ENCODE results near the gene C12orf43. TPM values are rescaled to one million over a fixed set of nuclear protein-coding genes. Genes with fewer than 3 reads are reported as not detected.

C12orf43 gene
- total RNA-seq, 1 experiment from 2014 or later, result 22.1 TPM

GRCh38 chr12:121000530-121000929 is 15.8 kb downstream of the C12orf43 start:
- no TSS peak for BruUV-seq (replicated peaks)
- peaks cover 5% of the 10 kb centered on the region for H3K36me3 ChIP-seq (ENCODE audit: control insufficient read depth, insufficient read depth, low read length)
- TF ChIP-seq CTCF (IDR thresholded peaks at IDR 0.05; ENCODE audit: insufficient read depth in 1 of 2, low read depth in 1 of 2, low read length in 1 of 2, severe bottlenecking in 1 of 2, unreplicated experiment in 1 of 2), result no peak
- Mint-ChIP-seq H3K36me3 (ENCODE audit: insufficient read depth, unreplicated experiment) (peaks cover 75% of the 10 kb centered on the region), H3K27me3 (ENCODE audit: insufficient read depth, unreplicated experiment) (no peaks in the 10 kb centered on the region), H3K27ac (ENCODE audit: unreplicated experiment) (no peak overlapping the region), H3K9me3 (ENCODE audit: unreplicated experiment) (no peaks in the 10 kb centered on the region), H3K4me3 (ENCODE audit: unreplicated experiment) (no peak overlapping the region), H3K4me1 (ENCODE audit: low read depth, unreplicated experiment) (no peaks in the 10 kb centered on the region)
- DNase-seq, result no peak
- no peaks in the 10 kb centered on the region for H3K4me1 ChIP-seq
- no peaks in the 10 kb centered on the region for H3K27me3 ChIP-seq (replicated peaks; ENCODE audit: control insufficient read depth, insufficient read depth, low read length)
- CTCF ChIA-PET, result no interaction called here
- POLR2A ChIA-PET, result no interaction called here
- H3K9me3 ChIP-seq, result no peaks in the 10 kb centered on the region
- no peak overlapping the region for H3K4me3 ChIP-seq (ENCODE audit: low read depth, low read length)
- intact Hi-C loops (cut with micrococcal nuclease; ENCODE audit: unreplicated experiment), result no loop called here

- Mint-ChIP-seq H3K4me1 (ENCODE audit: low read depth, unreplicated experiment) (no peaks in the 10 kb centered on the region), H3K36me3 (ENCODE audit: insufficient read depth, unreplicated experiment) (peaks cover 75% of the 10 kb centered on the region), H3K27me3 (ENCODE audit: insufficient read depth, unreplicated experiment) (no peaks in the 10 kb centered on the region), H3K4me3 (ENCODE audit: unreplicated experiment) (no peak overlapping the region), H3K27ac (ENCODE audit: unreplicated experiment) (no peak overlapping the region), H3K9me3 (ENCODE audit: unreplicated experiment) (peaks cover 11% of the 10 kb centered on the region)
- TF ChIP-seq CTCF (IDR thresholded peaks at IDR 0.05; ENCODE audit: insufficient read depth in 1 of 2, low read depth in 1 of 2, low read length in 1 of 2, severe bottlenecking in 1 of 2, unreplicated experiment in 1 of 2), result no peak
- H3K36me3 ChIP-seq (ENCODE audit: control insufficient read depth, insufficient read depth, low read length), result peaks cover 9% of the 10 kb centered on the region
- POLR2A ChIA-PET, result no interaction called here
- intact Hi-C loops (cut with micrococcal nuclease; ENCODE audit: unreplicated experiment), result no loop called here
- DNase-seq, result no peak
- H3K4me1 ChIP-seq, result no peaks in the 10 kb centered on the region
- no TSS peak for BruUV-seq (replicated peaks)
- H3K9me3 ChIP-seq, result no peaks in the 10 kb centered on the region
- H3K27me3 ChIP-seq (replicated peaks; ENCODE audit: control insufficient read depth, insufficient read depth, low read length), result no peaks in the 10 kb centered on the region
- no peak overlapping the region for H3K4me3 ChIP-seq (ENCODE audit: low read depth, low read length)
- CTCF ChIA-PET, result no interaction called here
Observed at GRCh38 chr12:120999191-121000120, 16.8 kb downstream of the C12orf43 start.

- ChIA-PET POLR2A (no interaction called here), CTCF (no interaction called here)
- no peaks in the 10 kb centered on the region for H3K27me3 Mint-ChIP-seq (ENCODE audit: insufficient read depth, unreplicated experiment)
- BruUV-seq (replicated peaks), result no TSS peak
- peaks cover 14% of the 10 kb centered on the region for H3K9me3 Mint-ChIP-seq (ENCODE audit: unreplicated experiment)
- no peak for TF ChIP-seq CTCF (IDR thresholded peaks at IDR 0.05; ENCODE audit: insufficient read depth in 1 of 2, low read depth in 1 of 2, low read length in 1 of 2, severe bottlenecking in 1 of 2, unreplicated experiment in 1 of 2)
- DNase-seq, result no peak
- intact Hi-C loops (cut with micrococcal nuclease; ENCODE audit: unreplicated experiment), result no loop called here
- H3K4me3 ChIP-seq (ENCODE audit: low read depth, low read length), result no peak overlapping the region
- no peak overlapping the region for H3K27ac Mint-ChIP-seq (ENCODE audit: unreplicated experiment)
- H3K4me1 Mint-ChIP-seq (ENCODE audit: low read depth, unreplicated experiment), result no peaks in the 10 kb centered on the region
- peaks cover 8% of the 10 kb centered on the region for H3K36me3 ChIP-seq (ENCODE audit: control insufficient read depth, insufficient read depth, low read length)
- no peaks in the 10 kb centered on the region for H3K9me3 ChIP-seq
- no peaks in the 10 kb centered on the region for H3K27me3 ChIP-seq (replicated peaks; ENCODE audit: control insufficient read depth, insufficient read depth, low read length)
- no peak overlapping the region for H3K4me3 Mint-ChIP-seq (ENCODE audit: unreplicated experiment)
- H3K4me1 ChIP-seq, result no peaks in the 10 kb centered on the region
- peaks cover 73% of the 10 kb centered on the region for H3K36me3 Mint-ChIP-seq (ENCODE audit: insufficient read depth, unreplicated experiment)
Observed at GRCh38 chr12:120998435-120998834, 17.9 kb downstream of the C12orf43 start.

Data from Caco-2 (cell line).